Spleen (tissue), 13 donors: ENCODE results near the gene DMRTC1B. TPM values are rescaled to one million over a fixed set of nuclear protein-coding genes. Genes with fewer than 3 reads are reported as not detected.
"Not testable (repeated sequence)": the region's sequence is repeated elsewhere in the genome, so short reads cannot be mapped to it uniquely, and the experiment has no call there.

ENCODE experiments used
- DNase-seq: peaks from one replicate; pipeline ENCODE4 v3.0.0-alpha.2; 2020
- H3K27ac ChIP-seq, 8 donors: fragments of 200-600 bp; sonication (generic) in 7 of 8; 1 replicate in 4 of 8; 2 replicates in 4 of 8; pipeline versions ENCODE4 v1.5.0 to v1.8.0; 2016 to 2021; ENCODE audit warnings: inconsistent platforms in 4 of 8, mild to moderate bottlenecking in 4 of 8, moderate library complexity in 1 of 8
- H3K27me3 ChIP-seq, 7 donors: fragments of 200-600 bp; sonication (generic) in 6 of 7; replicated peaks in 1 of 7; 1 replicate in 4 of 7; 2 replicates in 3 of 7; pipeline versions ENCODE4 v1.5.0 to v1.8.0; 2016 to 2021; ENCODE audit warnings: inconsistent platforms in 3 of 7, mild to moderate bottlenecking in 1 of 7
- H3K36me3 ChIP-seq, 6 donors: fragments of 200-600 bp; sonication (generic) in 5 of 6; 1 replicate in 4 of 6; 2 replicates in 2 of 6; pipeline versions ENCODE4 v1.5.0 to v1.8.0; 2016 to 2021; ENCODE audit warnings: inconsistent platforms in 2 of 6
- H3K4me1 ChIP-seq, 6 donors: fragments of 200-600 bp; sonication (generic) in 5 of 6; 1 replicate in 3 of 6; 2 replicates in 3 of 6; pipeline versions ENCODE4 v1.5.0 to v1.8.0; 2016 to 2021; ENCODE audit warnings: inconsistent platforms in 3 of 6
- H3K4me3 ChIP-seq, 8 donors: fragments of 200-600 bp; sonication (generic) in 7 of 8; 1 replicate in 4 of 8; 2 replicates in 4 of 8; pipeline versions ENCODE4 v1.5.0 to v1.8.0; 2016 to 2021; ENCODE audit warnings: inconsistent platforms in 4 of 8, mild to moderate bottlenecking in 4 of 8, moderate library complexity in 2 of 8
- H3K9me3 ChIP-seq, 8 donors: fragments of 200-600 bp; sonication (generic) in 7 of 8; 1 replicate in 4 of 8; 2 replicates in 4 of 8; pipeline versions ENCODE4 v1.5.0 to v1.8.0; 2016 to 2021; ENCODE audit warnings: inconsistent platforms in 4 of 8
- POLR2A ChIP-seq, 3 donors: fragments of 450-650 bp; IDR thresholded peaks; one replicate each; pipeline ENCODE4 v1.5.1; 2017; ENCODE audit warnings: antibody characterized with exemption in 3 of 3, mild to moderate bottlenecking in 1 of 3
- POLR2AphosphoS5 ChIP-seq, 3 donors: sonication (generic); formaldehyde crosslinking; IDR thresholded peaks; one replicate each; pipeline ENCODE4 v1.5.1; 2017; ENCODE audit warnings: antibody characterized with exemption in 3 of 3
- WGBS, 5 donors: extraction: QIAGEN DNeasy Blood & Tissue Kit in 3 of 5; methylation state at CpG; one replicate each; pipeline versions ENCODE4 v1.1.5 to v1.1.7; 2013 to 2018; 5-methylcytosine and 5-hydroxymethylcytosine counted together
- intact Hi-C: fragments of 100-400 bp; cut with DNase I; formaldehyde crosslinking; loops from one replicate; pipeline ENCODE4 v1.15.0; 2023; ENCODE audit warnings: low total_unique reads
- long read RNA-seq, 2 donors: transcript quantifications; one replicate each; lab custom pipeline, GENCODE V29; 2026
- polyA plus RNA-seq, 3 donors: library from polyadenylated mRNA; stranded (reverse); fragments of 200-250 nt; gene quantifications; one replicate each; pipeline ENCODE4 v1.2.1, GENCODE V29; 2013
- total RNA-seq, 7 donors: library from RNA; depleted of rRNA in 3 of 7; stranded (reverse); fragments of >200 nt in 3 of 7; fragmentation: NEBNext Ultra II Directional in 4 of 7; extraction: Animal tissue kit (Norgen Biotek cat#: 25700) in 4 of 7; gene quantifications; one replicate each; pipeline versions ENCODE4 v1.1.0 to v1.2.1, GENCODE V29; 2016 to 2021
- TF ChIP-seq, protein P1 (sequence below), 11 experiments: fragments of 200-600 bp in 7 of 11; fragments of 450-650 bp in 4 of 11; sonication (generic) in 4 of 11; IDR thresholded peaks in 8 of 11; conservative IDR thresholded peaks in 3 of 11; 1 replicate in 7 of 11; 2 replicates in 4 of 11; pipeline versions ENCODE4 v1.4.0 to v1.8.0; 2016 to 2021; ENCODE audit warnings: antibody characterized with exemption in 11 of 11, inconsistent platforms in 4 of 11, mild to moderate bottlenecking in 1 of 11
- donor health status: healthy with polysubstance abuse.
- donor health status: DM: no; HTN: no; CAD: no; lungs with moderate emphysema.
- donor health status: DM: no; HTN: no; CAD: no.
- donor health status: Bipolar disorder and iron deficiency.
- donor health status: healthy.
- donor health status: DM: no; HTN: no; CAD: no.
- donor health status: DM: yes; HTN: yes; CAD: no.

Gene DMRTC1B, protein sequence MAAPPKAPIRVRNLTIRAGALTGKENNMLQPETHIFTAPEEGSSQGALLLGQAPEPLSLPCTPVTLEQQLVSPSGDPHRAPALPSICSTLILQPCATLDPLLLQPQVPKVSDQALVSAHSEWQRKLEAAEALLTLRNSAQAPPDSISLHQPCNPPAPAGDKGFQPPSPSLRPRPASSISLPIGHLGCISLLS
- 1 to 10 TPM in 1 of 7 donors, under 1 TPM in 3, not detected in 3; 0.67 to 1.4 (median 0.83) TPM for total RNA-seq
- polyA plus RNA-seq, result 1 to 10 TPM; 1.9 to 4.2 (median 3.1) TPM
- long read RNA-seq, donor 1, result 0 reads
- long read RNA-seq, donor 2, result 0 reads

DNA sequence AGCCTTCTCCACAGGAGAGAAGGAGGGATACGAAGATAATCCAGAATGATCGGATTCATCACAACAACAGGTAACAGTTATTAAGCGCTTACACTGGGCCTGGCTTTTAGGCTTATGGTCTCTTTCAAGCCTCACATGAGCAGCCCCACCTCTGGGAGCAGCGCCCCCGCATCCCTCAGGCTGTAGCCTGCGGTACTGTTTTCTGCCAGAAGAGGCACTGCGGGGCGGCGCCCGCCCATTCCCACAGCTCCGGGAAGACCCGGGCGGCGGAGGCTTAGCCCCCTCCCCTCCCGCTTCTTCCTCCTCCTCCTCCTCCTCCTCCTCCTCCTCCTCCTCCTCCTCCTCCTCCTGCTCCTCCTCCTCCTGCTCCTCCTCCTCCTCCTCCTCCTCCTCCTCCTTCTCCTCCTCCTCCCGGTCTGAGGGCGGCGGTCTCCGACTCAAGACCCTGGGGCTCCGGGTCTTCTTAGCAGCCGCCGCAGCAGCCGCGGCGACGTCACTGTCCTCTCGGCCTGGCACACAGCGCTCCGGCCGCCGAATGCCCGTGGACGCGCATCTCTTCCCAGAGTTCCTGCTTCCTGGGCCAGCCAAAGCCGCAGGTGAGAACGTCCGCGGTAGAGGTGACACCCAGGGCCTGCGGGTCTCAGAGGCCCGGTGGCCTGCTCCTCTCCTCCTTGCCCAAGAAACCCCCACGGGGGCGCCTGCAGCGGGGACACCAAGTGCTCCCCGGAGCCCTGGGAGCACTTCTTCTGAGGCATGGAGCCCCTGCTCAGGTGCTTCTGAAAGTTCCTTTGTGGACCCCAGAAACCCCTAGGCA, at the start of gene DMRTC1B:
Gene DMRTC1B, plus strand, starts transcription at position 238 of the 814 bp plus-strand sequence. CDS start 68,246 bp downstream, outside the sequence.
- H3K9me3 ChIP-seq, result not testable (repeated sequence)

DNA sequence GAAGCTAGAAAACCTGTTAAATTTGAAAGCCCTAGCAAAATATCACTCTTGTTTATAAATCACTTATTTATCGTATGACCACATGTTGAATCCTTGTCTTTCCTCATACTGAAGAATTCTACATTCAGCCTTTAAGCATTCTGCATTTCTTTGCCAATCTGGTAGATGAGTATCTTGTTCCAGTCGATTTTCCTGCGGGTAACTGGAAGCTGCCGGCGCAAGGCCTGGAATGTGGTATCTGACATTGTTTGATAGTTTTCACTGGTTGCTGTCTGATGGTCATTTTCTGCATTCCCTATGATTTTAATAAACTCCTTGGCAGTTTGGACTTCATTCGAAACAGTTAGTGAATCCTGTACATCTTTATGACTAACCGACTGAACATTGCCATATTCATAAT, 48.8 kb upstream of the DMRTC1B start:
- TF ChIP-seq POLR2A (IDR thresholded peaks at IDR 0.05), result no peak
- TF ChIP-seq, protein P1, sequence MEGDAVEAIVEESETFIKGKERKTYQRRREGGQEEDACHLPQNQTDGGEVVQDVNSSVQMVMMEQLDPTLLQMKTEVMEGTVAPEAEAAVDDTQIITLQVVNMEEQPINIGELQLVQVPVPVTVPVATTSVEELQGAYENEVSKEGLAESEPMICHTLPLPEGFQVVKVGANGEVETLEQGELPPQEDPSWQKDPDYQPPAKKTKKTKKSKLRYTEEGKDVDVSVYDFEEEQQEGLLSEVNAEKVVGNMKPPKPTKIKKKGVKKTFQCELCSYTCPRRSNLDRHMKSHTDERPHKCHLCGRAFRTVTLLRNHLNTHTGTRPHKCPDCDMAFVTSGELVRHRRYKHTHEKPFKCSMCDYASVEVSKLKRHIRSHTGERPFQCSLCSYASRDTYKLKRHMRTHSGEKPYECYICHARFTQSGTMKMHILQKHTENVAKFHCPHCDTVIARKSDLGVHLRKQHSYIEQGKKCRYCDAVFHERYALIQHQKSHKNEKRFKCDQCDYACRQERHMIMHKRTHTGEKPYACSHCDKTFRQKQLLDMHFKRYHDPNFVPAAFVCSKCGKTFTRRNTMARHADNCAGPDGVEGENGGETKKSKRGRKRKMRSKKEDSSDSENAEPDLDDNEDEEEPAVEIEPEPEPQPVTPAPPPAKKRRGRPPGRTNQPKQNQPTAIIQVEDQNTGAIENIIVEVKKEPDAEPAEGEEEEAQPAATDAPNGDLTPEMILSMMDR (IDR thresholded peaks at IDR 0.05 in 8 of 11, conservative IDR thresholded peaks at IDR 0.05 in 3 of 11), result no peak
- TF ChIP-seq POLR2AphosphoS5 (IDR thresholded peaks at IDR 0.05), result no peak
- Histone ChIP-seq H3K36me3 (no peaks in the 10 kb centered on the region), H3K4me1 (no peaks in the 10 kb centered on the region), H3K27ac (no peak overlapping the region), H3K27me3 (peaks cover 0 to 5% (median 0%) of the 10 kb centered on the region in 7 donors), H3K9me3 (no peaks in the 10 kb centered on the region), H3K4me3 (no peak overlapping the region)
- intact Hi-C loops, result no loop called here
- DNase-seq, result no peak
- 87 to 97% (median 94%) methylated on average over 7 of the region's 7 CpGs for WGBS, 5 donors

More for the DNA sequence above, at the start of gene DMRTC1B:
- H3K4me3 ChIP-seq, H3K27ac ChIP-seq, DNase-seq, H3K36me3 ChIP-seq, H3K4me1 ChIP-seq, intact Hi-C loops, H3K27me3 ChIP-seq: not testable (repeated sequence)
- no CpG with 5 or more reads among the region's 44 CpGs for WGBS, 5 donors

DNA sequence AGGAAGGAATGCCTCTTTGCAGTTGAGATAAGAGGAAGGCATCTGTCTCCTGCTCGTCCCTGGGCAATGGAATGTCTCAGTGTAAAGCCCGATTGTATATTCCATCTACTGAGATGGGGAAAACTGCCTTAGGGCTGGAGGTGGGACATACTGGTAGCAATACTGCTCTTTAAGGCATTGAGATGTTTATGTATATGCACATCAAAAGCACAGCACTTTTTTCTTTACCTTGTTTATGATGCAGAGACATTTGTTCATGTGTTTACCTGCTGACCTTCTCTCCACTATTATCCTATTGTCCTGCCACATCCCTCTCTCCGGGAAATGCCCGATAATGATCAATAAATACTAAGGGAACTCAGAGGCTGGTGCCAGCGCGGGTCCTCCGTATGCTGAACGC, 43.1 kb upstream of the DMRTC1B start:
- WGBS, 5 donors, result 54 to 66% (median 59%) methylated on average over 8 of the region's 8 CpGs
- H3K4me3 ChIP-seq, H3K9me3 ChIP-seq, H3K36me3 ChIP-seq, H3K27ac ChIP-seq, H3K4me1 ChIP-seq, intact Hi-C loops, DNase-seq, H3K27me3 ChIP-seq: not testable (repeated sequence)

DNA sequence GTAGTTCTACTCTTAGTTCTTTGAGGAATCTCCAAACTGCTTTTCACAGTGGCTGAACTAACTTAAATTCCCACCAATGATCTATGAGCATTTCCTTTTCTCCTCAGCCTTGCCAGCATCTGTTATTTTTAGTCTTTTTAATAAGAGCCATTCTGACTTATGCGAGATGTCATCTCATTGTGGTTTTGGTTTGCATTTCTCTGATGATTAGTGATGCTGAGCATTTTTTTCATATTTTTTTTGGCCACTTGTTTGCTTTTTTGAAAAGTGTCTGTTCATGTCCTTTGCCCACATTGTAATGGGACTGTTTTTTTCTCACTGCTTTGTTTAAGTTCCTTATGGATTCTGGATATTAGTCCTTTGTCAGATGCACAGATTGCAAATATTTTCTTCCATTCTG, 41.1 kb upstream of the DMRTC1B start:
- no peak overlapping the region for H3K27ac ChIP-seq
- no peaks in the 10 kb centered on the region for H3K4me1 ChIP-seq
- H3K9me3 ChIP-seq, result no peaks in the 10 kb centered on the region
- intact Hi-C loops, result no loop called here
- DNase-seq, result no peak
- TF ChIP-seq, protein P1 (IDR thresholded peaks at IDR 0.05 in 8 of 11, conservative IDR thresholded peaks at IDR 0.05 in 3 of 11), result no peak
- TF ChIP-seq POLR2A (IDR thresholded peaks at IDR 0.05) (no peak), POLR2AphosphoS5 (IDR thresholded peaks at IDR 0.05) (no peak)
- H3K27me3 ChIP-seq, result peaks cover 0 to 7% (median 0%) of the 10 kb centered on the region in 7 donors
- no peaks in the 10 kb centered on the region for H3K36me3 ChIP-seq
- 58 to 76% (median 69%) methylated on average over 1 of the region's 1 CpG for WGBS, 5 donors
- H3K4me3 ChIP-seq, result no peak overlapping the region

DNA sequence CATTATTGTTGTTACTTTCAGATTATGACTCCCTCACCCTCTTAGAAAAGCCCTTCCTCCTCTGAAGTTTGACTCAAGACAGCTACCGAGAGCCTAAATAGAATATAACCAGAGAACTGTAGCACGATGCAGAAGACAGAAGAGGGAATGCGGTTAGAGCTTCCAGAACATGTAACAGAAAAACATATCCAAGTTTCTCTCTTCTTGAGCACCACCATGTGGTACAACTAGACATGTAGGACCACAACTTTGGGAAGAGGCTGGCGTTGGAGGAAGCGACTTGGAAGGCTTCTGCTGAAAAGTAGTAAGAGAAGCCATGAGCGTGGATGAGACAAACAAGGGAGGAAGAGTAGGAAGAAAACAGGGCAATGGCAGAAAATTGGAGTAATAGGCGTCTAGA, 31.1 kb upstream of the DMRTC1B start:
- WGBS, 5 donors, result no CpG with 5 or more reads among the region's 7 CpGs
- intact Hi-C loops, result not testable (repeated sequence)

DNA sequence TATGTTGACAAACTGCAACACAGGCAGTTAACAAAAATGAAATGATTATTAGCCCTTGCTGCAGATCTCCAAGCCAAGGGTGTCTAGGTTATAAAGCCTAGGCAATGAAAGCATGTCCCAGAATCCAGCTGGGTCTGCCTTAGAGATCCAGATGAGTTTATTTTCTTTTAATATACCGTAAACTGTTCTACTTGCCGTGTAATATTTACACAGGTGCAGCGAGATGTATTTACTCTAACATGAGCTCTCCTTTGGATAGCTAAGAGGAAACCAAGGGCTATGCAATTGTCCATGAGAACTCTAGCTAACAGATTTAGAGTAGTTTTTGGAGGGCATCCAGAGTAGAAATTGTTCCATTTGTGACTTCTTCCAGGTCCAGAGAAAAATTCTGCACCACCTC, 28.1 kb upstream of the DMRTC1B start:
- H3K27me3 ChIP-seq, H3K4me1 ChIP-seq, H3K36me3 ChIP-seq, intact Hi-C loops, H3K9me3 ChIP-seq, DNase-seq, H3K4me3 ChIP-seq, H3K27ac ChIP-seq: not testable (repeated sequence)
- no CpG with 5 or more reads among the region's 3 CpGs for WGBS, 5 donors

More for the DNA sequence above, 31.1 kb upstream of the DMRTC1B start:
- H3K27ac ChIP-seq, H3K36me3 ChIP-seq, H3K4me1 ChIP-seq, H3K4me3 ChIP-seq, DNase-seq, H3K27me3 ChIP-seq, H3K9me3 ChIP-seq: not testable (repeated sequence)

DNA sequence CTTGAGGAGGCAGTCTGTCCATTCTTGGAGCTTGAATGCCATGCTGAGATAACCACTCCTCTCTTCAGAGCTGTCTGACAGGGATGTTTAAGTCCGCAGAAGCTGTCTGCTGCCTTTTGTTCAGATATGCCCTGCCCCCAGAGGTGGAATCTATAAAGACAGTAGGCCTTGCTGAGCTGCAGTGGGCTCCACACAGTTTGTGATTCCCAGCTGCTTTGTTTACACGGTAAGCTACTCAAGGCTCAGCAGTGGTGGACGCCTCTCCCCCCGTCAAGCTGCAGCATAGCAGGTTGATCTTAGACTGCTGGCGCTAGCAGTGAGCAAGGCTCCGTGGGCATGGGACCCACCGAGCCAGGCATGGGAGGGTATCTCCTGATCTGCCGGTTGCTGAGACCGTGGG, 16.2 kb upstream of the DMRTC1B start:
- intact Hi-C loops, result not testable (repeated sequence)

DNA sequence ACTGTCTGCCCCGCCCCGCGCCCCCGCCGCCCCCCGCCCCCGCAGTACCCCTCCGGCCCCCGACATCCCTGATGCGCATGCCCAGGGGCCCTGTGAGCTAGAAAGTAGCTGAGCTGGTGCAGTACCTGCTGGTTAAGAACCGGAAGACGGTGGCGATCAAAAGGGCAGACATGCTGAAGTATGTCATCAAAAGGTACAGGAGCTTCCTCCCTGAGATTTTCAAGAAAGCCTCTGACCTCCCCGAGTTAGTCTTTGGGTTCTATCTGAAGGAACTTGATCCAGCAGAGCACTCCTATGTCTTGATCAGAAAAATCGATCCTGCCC, 739 bp downstream of the DMRTC1B start:
- intact Hi-C loops, H3K27me3 ChIP-seq, H3K4me3 ChIP-seq, H3K9me3 ChIP-seq, H3K36me3 ChIP-seq, DNase-seq, H3K27ac ChIP-seq, H3K4me1 ChIP-seq: not testable (repeated sequence)
- WGBS, 5 donors, result no CpG with 5 or more reads among the region's 15 CpGs

More for the DNA sequence above, 16.2 kb upstream of the DMRTC1B start:
- H3K9me3 ChIP-seq, H3K27ac ChIP-seq, H3K36me3 ChIP-seq, H3K4me3 ChIP-seq, H3K27me3 ChIP-seq, H3K4me1 ChIP-seq, DNase-seq: not testable (repeated sequence)
- WGBS, 5 donors, result no CpG with 5 or more reads among the region's 9 CpGs

DNA sequence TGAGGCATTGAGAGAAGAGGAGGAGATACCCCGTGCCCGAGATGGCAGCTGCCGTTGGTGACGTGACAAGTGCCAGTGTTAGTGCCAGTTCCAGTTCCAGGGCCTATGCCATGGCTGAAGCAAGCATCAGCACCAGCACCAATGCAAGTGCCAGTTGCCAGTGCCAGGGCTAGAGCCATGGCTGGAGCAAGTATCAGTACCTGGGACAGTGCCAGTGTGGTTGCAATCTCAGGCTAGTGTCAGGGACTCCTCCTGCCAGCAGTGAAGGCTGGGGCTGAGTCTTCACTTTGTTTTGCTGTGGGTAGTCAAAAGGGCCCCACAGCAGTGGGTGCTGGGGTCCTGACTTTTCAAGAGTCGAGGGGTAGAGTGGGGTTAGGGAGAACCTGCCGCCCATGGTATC, 1.5 kb downstream of the DMRTC1B start:
- H3K9me3 ChIP-seq, H3K4me3 ChIP-seq, intact Hi-C loops, H3K27me3 ChIP-seq, DNase-seq, H3K36me3 ChIP-seq, H3K4me1 ChIP-seq, H3K27ac ChIP-seq: not testable (repeated sequence)
- WGBS, 5 donors, result no CpG with 5 or more reads among the region's 6 CpGs
